ENCODE data around the gene RHOC. TPM values are rescaled to one million over a fixed set of nuclear protein-coding genes. Genes with fewer than 3 reads are reported as not detected.

RHOC gene
- polyA plus RNA-seq: 10 to 100 TPM; 53.0 to 89.5 TPM

GRCh38 chr1:112706505-112707220 lies at the start of gene RHOC:
TSS of gene RHOC (minus strand) at chr1:112707127. CDS start at chr1:112703799, 3,328 bp downstream.
- H3K27me3 ChIP-seq (ENCODE audit: control insufficient read depth in 1 of 2, insufficient read depth in 2 of 2, low read length in 2 of 2): no peaks in the 10 kb centered on the region
- WGBS, 2 donors: 3 to 4% methylated on average over 34 to 61 of the region's 61 CpGs

GRCh38 chr1:112754116-112754628 lies 47.2 kb upstream of the RHOC start:
- no peak overlapping the region for H3K4me3 ChIP-seq (ENCODE audit: low read depth in 1 of 2, low read length in 2 of 2)
- H3K4me1 ChIP-seq (ENCODE audit: control insufficient read depth in 2 of 2, insufficient read depth in 2 of 2, low read length in 1 of 2): no peaks in the 10 kb centered on the region
- H3K9me3 ChIP-seq (ENCODE audit: control insufficient read depth in 2 of 2, insufficient read depth in 1 of 2, low read depth in 1 of 2, low read length in 1 of 2): no peaks in the 10 kb centered on the region
- H3K27me3 ChIP-seq (ENCODE audit: control insufficient read depth in 1 of 2, insufficient read depth in 2 of 2, low read length in 2 of 2): no peaks in the 10 kb centered on the region
- H3K36me3 ChIP-seq (ENCODE audit: control insufficient read depth in 2 of 2, insufficient read depth in 2 of 2, low read length in 1 of 2): no peaks in the 10 kb centered on the region
- H3K27ac ChIP-seq (ENCODE audit: low read depth in 2 of 2, low read length in 1 of 2): no peak overlapping the region
- WGBS, 2 donors: 0 to 54% methylated on average over 1 of the region's 1 CpG

More at GRCh38 chr1:112706505-112707220, at the start of gene RHOC:
- Histone ChIP-seq H3K4me1 (ENCODE audit: control insufficient read depth in 2 of 2, insufficient read depth in 2 of 2, low read length in 1 of 2) (peaks cover 11 to 18% of the 10 kb centered on the region in 2 donors), H3K27ac (ENCODE audit: low read depth in 2 of 2, low read length in 1 of 2) (peak within 1 kb of the TSS; percentile 86 to 91), H3K9me3 (ENCODE audit: control insufficient read depth in 2 of 2, insufficient read depth in 1 of 2, low read depth in 1 of 2, low read length in 1 of 2) (no peaks in the 10 kb centered on the region), H3K4me3 (ENCODE audit: low read depth in 1 of 2, low read length in 2 of 2) (peak within 1 kb of the TSS; percentile 79 to 82), H3K36me3 (ENCODE audit: control insufficient read depth in 2 of 2, insufficient read depth in 2 of 2, low read length in 1 of 2) (peaks cover 0 to 3% of the 10 kb centered on the region in 2 donors)

GRCh38 chr1:112748396-112748795 lies 41.5 kb upstream of the RHOC start:
- H3K9me3 ChIP-seq (ENCODE audit: control insufficient read depth in 2 of 2, insufficient read depth in 1 of 2, low read depth in 1 of 2, low read length in 1 of 2): no peaks in the 10 kb centered on the region
- no peak overlapping the region for H3K4me3 ChIP-seq (ENCODE audit: low read depth in 1 of 2, low read length in 2 of 2)
- H3K27me3 ChIP-seq (ENCODE audit: control insufficient read depth in 1 of 2, insufficient read depth in 2 of 2, low read length in 2 of 2): no peaks in the 10 kb centered on the region
- 89 to 94% methylated on average over 12 of the region's 12 CpGs for WGBS, 2 donors
- no peak overlapping the region for H3K27ac ChIP-seq (ENCODE audit: low read depth in 2 of 2, low read length in 1 of 2)
- peaks cover 4 to 10% of the 10 kb centered on the region in 2 donors for H3K4me1 ChIP-seq (ENCODE audit: control insufficient read depth in 2 of 2, insufficient read depth in 2 of 2, low read length in 1 of 2)
- H3K36me3 ChIP-seq (ENCODE audit: control insufficient read depth in 2 of 2, insufficient read depth in 2 of 2, low read length in 1 of 2): no peaks in the 10 kb centered on the region

GRCh38 chr1:112744009-112744578 lies 37.2 kb upstream of the RHOC start:
- WGBS, 2 donors: 4 to 8% methylated on average over 49 to 58 of the region's 58 CpGs
- Histone ChIP-seq H3K36me3 (ENCODE audit: control insufficient read depth in 2 of 2, insufficient read depth in 2 of 2, low read length in 1 of 2) (no peaks in the 10 kb centered on the region), H3K4me1 (ENCODE audit: control insufficient read depth in 2 of 2, insufficient read depth in 2 of 2, low read length in 1 of 2) (peaks cover 4 to 10% of the 10 kb centered on the region in 2 donors), H3K27me3 (ENCODE audit: control insufficient read depth in 1 of 2, insufficient read depth in 2 of 2, low read length in 2 of 2) (peaks cover 0 to 3% of the 10 kb centered on the region in 2 donors), H3K4me3 (ENCODE audit: low read depth in 1 of 2, low read length in 2 of 2) (peak overlapping the region; percentile 8 to 36), H3K9me3 (ENCODE audit: control insufficient read depth in 2 of 2, insufficient read depth in 1 of 2, low read depth in 1 of 2, low read length in 1 of 2) (no peaks in the 10 kb centered on the region), H3K27ac (ENCODE audit: low read depth in 2 of 2, low read length in 1 of 2) (no peak overlapping the region)

- H3K9me3 ChIP-seq (ENCODE audit: control insufficient read depth in 2 of 2, insufficient read depth in 1 of 2, low read depth in 1 of 2, low read length in 1 of 2): no peaks in the 10 kb centered on the region
- H3K36me3 ChIP-seq (ENCODE audit: control insufficient read depth in 2 of 2, insufficient read depth in 2 of 2, low read length in 1 of 2): no peaks in the 10 kb centered on the region
- H3K27me3 ChIP-seq (ENCODE audit: control insufficient read depth in 1 of 2, insufficient read depth in 2 of 2, low read length in 2 of 2): peaks cover 0 to 3% of the 10 kb centered on the region in 2 donors
Measured at GRCh38 chr1:112743174-112744008, 36.5 kb upstream of the RHOC start.

GRCh38 chr1:112737573-112737972 lies 30.6 kb upstream of the RHOC start:
- peaks cover 0 to 3% of the 10 kb centered on the region in 2 donors for H3K27me3 ChIP-seq (ENCODE audit: control insufficient read depth in 1 of 2, insufficient read depth in 2 of 2, low read length in 2 of 2)
- no peak overlapping the region for H3K27ac ChIP-seq (ENCODE audit: low read depth in 2 of 2, low read length in 1 of 2)
- H3K4me3 ChIP-seq (ENCODE audit: low read depth in 1 of 2, low read length in 2 of 2): no peak overlapping the region
- WGBS, 2 donors: 77 to 92% methylated on average over 3 of the region's 3 CpGs
- H3K4me1 ChIP-seq (ENCODE audit: control insufficient read depth in 2 of 2, insufficient read depth in 2 of 2, low read length in 1 of 2): no peaks in the 10 kb centered on the region
- H3K36me3 ChIP-seq (ENCODE audit: control insufficient read depth in 2 of 2, insufficient read depth in 2 of 2, low read length in 1 of 2): no peaks in the 10 kb centered on the region
- no peaks in the 10 kb centered on the region for H3K9me3 ChIP-seq (ENCODE audit: control insufficient read depth in 2 of 2, insufficient read depth in 1 of 2, low read depth in 1 of 2, low read length in 1 of 2)

More at GRCh38 chr1:112743174-112744008, 36.5 kb upstream of the RHOC start:
- Histone ChIP-seq H3K4me3 (ENCODE audit: low read depth in 1 of 2, low read length in 2 of 2) (peak overlapping the region; percentile 8 to 36), H3K27ac (ENCODE audit: low read depth in 2 of 2, low read length in 1 of 2) (no peak overlapping the region), H3K4me1 (ENCODE audit: control insufficient read depth in 2 of 2, insufficient read depth in 2 of 2, low read length in 1 of 2) (peaks cover 4 to 10% of the 10 kb centered on the region in 2 donors)
- WGBS, 2 donors: 23 to 27% methylated on average over 48 to 54 of the region's 54 CpGs

- 100% methylated on average over 1 of the region's 1 CpG for WGBS, 2 donors
- Histone ChIP-seq H3K36me3 (ENCODE audit: control insufficient read depth in 2 of 2, insufficient read depth in 2 of 2, low read length in 1 of 2) (no peaks in the 10 kb centered on the region), H3K4me1 (ENCODE audit: control insufficient read depth in 2 of 2, insufficient read depth in 2 of 2, low read length in 1 of 2) (no peaks in the 10 kb centered on the region), H3K27me3 (ENCODE audit: control insufficient read depth in 1 of 2, insufficient read depth in 2 of 2, low read length in 2 of 2) (no peaks in the 10 kb centered on the region), H3K4me3 (ENCODE audit: low read depth in 1 of 2, low read length in 2 of 2) (no peak overlapping the region), H3K27ac (ENCODE audit: low read depth in 2 of 2, low read length in 1 of 2) (no peak overlapping the region), H3K9me3 (ENCODE audit: control insufficient read depth in 2 of 2, insufficient read depth in 1 of 2, low read depth in 1 of 2, low read length in 1 of 2) (no peaks in the 10 kb centered on the region)
Measured at GRCh38 chr1:112735752-112736151, 28.8 kb upstream of the RHOC start.

GRCh38 chr1:112731451-112731850 lies 24.5 kb upstream of the RHOC start:
- WGBS, 2 donors: 90 to 96% methylated on average over 1 of the region's 1 CpG
- peaks cover 0 to under 1% of the 10 kb centered on the region in 2 donors for H3K4me1 ChIP-seq (ENCODE audit: control insufficient read depth in 2 of 2, insufficient read depth in 2 of 2, low read length in 1 of 2)
- H3K36me3 ChIP-seq (ENCODE audit: control insufficient read depth in 2 of 2, insufficient read depth in 2 of 2, low read length in 1 of 2): no peaks in the 10 kb centered on the region
- H3K27ac ChIP-seq (ENCODE audit: low read depth in 2 of 2, low read length in 1 of 2): no peak overlapping the region
- no peaks in the 10 kb centered on the region for H3K27me3 ChIP-seq (ENCODE audit: control insufficient read depth in 1 of 2, insufficient read depth in 2 of 2, low read length in 2 of 2)
- H3K4me3 ChIP-seq (ENCODE audit: low read depth in 1 of 2, low read length in 2 of 2): no peak overlapping the region
- H3K9me3 ChIP-seq (ENCODE audit: control insufficient read depth in 2 of 2, insufficient read depth in 1 of 2, low read depth in 1 of 2, low read length in 1 of 2): no peaks in the 10 kb centered on the region

GRCh38 chr1:112729909-112730308 lies 23.0 kb upstream of the RHOC start:
- Histone ChIP-seq H3K4me3 (ENCODE audit: low read depth in 1 of 2, low read length in 2 of 2) (no peak overlapping the region), H3K36me3 (ENCODE audit: control insufficient read depth in 2 of 2, insufficient read depth in 2 of 2, low read length in 1 of 2) (no peaks in the 10 kb centered on the region), H3K4me1 (ENCODE audit: control insufficient read depth in 2 of 2, insufficient read depth in 2 of 2, low read length in 1 of 2) (peaks cover 0 to 1% of the 10 kb centered on the region in 2 donors), H3K27ac (ENCODE audit: low read depth in 2 of 2, low read length in 1 of 2) (no peak overlapping the region), H3K27me3 (ENCODE audit: control insufficient read depth in 1 of 2, insufficient read depth in 2 of 2, low read length in 2 of 2) (no peaks in the 10 kb centered on the region), H3K9me3 (ENCODE audit: control insufficient read depth in 2 of 2, insufficient read depth in 1 of 2, low read depth in 1 of 2, low read length in 1 of 2) (no peaks in the 10 kb centered on the region)
- WGBS, 2 donors: 64 to 69% methylated on average over 1 of the region's 1 CpG

All from esophagus (tissue), 2 donors.